DMS 273 treated with DMSO at 0.1 percent for 48 hours (cell line): ENCODE results near the gene LIME1.
A peak's percentile ranks its signal among the peaks of the same experiment; 100 is the strongest.

Experiments
- DNase-seq: peaks from one replicate; lab custom pipeline; 2025; lab: John Stamatoyannopoulos, UW

LIME1 gene

DNA sequence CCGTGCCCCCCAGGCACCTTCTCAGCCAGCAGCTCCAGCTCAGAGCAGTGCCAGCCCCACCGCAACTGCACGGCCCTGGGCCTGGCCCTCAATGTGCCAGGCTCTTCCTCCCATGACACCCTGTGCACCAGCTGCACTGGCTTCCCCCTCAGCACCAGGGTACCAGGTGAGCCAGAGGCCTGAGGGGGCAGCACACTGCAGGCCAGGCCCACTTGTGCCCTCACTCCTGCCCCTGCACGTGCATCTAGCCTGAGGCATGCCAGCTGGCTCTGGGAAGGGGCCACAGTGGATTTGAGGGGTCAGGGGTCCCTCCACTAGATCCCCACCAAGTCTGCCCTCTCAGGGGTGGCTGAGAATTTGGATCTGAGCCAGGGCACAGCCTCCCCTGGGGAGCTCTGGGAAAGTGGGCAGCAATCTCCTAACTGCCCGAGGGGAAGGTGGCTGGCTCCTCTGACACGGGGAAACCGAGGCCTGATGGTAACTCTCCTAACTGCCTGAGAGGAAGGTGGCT, 39.1 kb upstream of the LIME1 start:
- no peak for DNase-seq

DNA sequence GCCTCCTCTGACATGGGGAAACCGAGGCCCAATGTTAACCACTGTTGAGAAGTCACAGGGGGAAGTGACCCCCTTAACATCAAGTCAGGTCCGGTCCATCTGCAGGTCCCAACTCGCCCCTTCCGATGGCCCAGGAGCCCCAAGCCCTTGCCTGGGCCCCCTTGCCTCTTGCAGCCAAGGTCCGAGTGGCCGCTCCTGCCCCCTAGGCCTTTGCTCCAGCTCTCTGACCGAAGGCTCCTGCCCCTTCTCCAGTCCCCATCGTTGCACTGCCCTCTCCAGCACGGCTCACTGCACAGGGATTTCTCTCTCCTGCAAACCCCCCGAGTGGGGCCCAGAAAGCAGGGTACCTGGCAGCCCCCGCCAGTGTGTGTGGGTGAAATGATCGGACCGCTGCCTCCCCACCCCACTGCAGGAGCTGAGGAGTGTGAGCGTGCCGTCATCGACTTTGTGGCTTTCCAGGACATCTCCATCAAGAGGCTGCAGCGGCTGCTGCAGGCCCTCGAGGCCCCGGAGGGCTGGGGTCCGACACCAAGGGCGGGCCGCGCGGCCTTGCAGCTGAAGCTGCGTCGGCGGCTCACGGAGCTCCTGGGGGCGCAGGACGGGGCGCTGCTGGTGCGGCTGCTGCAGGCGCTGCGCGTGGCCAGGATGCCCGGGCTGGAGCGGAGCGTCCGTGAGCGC, 38.5 kb upstream of the LIME1 start:
- DNase-seq: no peak

DNA sequence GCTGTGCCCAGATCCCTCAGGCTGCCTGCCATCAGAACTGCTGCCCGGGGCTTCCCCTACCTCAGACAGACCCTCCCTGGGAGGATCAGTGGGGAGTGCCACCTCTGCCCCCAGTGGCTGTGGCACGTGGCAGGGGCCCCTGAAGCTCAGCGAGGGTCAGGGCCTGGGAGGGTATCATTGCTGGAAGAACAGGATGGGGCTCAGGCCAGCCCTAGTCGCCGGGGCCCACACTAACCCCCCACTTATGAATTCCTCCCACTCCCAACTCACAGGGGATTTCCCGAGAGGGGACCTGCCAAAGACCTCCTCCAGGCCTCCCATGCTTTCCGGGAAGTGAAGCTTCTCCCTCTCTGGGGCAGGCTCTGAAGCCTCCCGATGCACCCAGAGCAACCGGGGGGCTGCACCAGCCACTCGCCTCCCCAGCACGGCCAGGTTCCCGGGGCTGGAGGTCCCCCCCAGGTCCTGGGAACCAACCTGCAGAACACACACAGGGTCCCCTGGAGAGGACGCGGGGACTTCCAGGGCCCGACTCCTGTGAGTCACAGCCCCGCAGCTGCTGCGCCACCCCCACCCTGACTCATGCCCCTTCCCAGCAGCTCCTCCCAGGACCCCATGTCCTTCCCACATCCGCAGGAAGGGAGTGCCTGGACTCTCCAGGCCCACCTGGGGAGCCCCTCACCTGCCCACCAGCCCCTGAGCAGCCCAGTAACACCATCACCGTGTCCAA, 37.6 kb upstream of the LIME1 start:
- no peak for DNase-seq

DNA sequence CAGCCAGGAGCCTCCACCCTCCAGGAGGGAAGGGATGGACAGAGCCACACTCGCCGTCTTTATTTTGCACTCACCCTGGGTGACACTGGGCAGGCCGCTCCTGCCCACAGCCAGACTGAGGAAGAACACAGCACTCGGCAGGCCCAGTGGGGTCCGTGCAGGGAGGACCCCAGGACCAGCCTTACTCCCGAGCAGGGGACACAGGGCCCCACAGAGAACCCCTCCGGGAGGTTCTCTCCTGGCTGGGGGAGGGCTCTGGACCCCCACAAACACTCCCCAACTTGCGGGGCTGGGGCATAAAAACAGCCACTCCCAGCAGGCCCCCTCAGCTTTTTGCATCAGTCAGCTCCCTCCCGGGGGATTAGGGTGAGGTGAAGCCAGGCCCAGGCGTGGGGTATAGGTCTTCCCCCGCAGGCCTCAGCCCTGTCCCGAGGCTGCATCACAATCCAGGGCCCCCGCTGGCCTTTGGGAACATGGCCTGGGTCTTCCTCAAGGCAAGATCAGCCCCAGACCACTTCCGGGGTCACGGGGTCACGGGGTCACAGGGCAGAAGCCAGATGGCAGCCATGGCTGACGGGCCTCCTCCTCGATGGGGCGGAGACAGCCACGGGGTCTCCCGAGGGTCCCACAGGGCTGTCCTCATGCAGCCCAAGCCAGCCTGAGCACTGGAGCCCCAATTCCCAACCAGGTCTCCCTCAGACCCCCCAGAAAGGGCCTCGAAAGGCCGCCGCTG, 36.8 kb upstream of the LIME1 start:
- no peak for DNase-seq

DNA sequence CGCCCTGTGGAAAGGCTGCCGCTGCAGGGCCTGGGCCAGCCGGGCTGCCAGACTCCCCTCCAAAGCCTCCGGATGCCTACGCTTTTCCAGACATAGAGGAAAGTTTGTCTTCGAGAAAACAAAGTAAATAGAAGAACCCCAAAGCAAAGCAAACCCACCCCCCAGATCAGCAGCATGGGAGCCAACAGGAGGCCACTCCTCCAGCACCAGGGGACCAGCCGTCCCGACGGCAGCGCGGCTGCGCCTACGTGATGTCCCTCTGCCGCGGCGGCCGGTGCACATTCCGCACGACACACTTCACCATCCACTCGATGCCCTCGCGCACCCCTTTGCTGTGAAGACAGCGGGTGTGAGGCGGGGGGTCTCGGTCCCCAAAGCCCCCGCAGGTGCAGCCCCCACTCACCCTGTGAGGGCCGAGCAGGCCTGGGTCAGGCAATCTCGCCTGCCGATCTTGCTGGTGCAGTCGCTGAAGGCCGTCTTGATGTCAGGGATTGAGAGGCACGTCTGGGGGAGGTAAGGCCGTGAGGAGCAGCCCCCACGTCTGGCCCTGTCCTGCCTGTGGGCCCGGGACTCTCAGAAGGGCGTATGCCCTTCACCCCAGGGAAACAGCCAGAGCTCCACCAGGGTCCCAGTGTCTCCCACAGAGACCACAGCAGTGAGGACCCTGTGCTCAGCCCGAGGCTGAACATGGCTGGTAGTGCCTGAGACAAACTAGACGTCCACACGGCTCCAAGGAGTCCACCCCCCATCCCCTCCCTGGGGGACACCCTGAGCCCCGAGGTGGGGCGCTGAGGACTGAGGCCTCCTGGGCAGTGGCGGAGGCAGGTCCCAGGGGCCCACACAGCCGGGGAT, 36.0 kb upstream of the LIME1 start:
- no peak for DNase-seq

DNA sequence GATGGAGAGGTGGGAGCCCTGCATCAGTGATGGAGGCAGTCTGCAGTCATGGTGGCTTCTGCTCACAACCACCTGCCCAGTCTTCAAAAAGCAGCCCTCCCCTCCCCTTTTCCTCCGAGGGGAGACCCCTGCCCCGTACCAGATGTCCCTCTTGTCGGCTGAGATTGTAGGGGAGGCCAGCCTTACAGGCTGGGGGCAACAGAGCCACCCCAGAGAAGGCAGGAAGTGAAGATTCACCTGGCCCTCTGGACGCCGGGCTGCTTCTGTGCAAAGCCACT, 35.5 kb upstream of the LIME1 start:
- no peak for DNase-seq

DNA sequence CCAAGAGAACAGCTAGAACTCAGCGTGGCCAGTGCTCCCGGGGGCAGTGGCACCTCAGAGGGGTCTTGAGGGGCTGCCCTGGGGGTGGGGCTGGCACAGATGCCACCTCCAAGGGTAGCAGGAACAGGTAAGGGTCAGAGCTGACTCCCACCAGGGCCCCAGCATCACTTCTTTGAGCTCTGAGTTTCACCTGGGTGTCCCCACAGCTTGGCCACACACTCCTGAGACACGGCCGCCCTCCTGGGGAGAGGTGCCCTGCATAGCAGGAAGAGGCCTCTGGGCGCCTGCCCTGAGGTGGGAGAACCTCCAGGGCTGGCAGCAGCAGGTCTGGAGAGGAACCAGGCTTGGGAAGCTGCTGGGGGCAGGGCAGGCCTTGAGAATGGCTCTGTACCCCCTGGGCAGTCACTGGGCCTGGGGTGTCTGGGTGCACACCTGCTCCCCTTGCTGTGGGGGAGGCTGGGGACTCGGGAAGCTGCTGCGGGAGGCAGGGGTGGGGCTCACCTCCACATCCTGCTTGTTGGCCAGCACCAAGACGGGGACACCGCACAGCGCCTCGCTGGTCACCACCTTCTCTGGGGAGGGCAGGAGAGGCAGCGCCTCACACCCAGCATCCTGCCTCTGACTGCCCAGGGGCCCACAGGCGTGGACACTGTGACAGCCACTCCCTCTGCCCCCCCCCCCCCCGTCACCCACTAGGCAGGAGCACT, 35.0 kb upstream of the LIME1 start:
- DNase-seq: no peak

DNA sequence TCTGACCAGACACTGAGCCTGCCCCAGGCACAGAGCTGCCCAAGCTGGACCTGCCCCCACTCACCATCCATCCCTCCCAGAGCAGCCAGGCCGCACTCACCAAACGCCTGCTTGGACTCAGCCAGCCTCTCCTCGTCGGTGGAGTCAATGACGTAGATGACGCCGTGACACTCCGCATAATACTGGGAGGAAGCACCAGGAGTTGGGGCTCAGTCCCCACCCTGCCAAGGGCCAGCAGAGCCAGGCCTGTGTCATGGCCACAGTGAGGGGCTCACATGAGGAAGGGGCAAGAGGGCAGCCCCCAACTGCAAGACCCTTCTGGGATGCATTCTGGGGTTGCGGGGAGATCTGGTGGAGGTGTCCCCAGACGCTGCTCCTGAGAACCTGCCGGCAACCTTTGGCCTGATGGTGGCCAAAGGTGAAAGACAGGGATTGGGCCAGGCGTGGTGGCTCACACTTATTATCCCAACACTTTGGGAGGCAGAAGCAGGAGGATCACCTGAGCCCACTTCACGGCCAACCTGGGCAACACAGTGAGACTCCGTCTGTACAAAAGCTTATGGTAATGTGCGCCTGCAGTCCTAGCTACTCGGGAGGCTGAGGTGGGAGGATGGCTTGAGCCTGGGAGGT, 34.3 kb upstream of the LIME1 start:
- DNase-seq: no peak

DNA sequence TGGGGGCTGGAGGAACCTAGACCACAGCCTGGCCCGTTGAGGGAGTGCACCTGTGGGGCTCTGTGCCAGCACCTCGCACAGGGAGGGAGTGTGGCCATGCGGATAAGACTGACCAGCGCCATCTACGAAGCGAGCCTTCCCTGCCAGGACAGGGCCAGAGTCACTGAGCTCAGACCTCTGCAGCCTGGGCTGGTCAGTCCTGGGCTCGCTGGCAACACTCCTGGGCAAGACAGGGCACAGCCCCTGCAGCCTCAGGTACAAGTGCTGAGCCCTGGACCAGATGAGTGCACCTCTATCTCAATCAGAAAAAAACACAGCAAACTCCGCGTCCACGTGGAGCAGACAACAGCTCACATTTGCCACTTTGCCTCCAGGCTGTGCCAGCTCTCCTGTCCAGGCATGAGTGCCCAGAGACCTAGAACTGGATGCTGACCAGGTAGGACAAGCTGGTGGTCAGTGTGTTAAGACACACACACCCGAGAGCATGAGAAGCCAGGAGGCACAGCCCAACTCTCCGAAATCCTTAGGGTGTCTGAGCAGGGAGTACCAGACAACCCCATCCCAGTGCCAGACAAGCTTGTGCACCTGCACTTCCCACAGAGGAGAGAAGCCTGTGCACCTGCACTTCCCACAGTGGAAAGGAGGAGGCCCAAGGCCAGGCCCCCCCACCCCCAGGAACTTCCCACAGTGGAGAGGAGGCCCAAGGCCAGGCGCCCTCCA, 33.6 kb upstream of the LIME1 start:
- no peak for DNase-seq

DNA sequence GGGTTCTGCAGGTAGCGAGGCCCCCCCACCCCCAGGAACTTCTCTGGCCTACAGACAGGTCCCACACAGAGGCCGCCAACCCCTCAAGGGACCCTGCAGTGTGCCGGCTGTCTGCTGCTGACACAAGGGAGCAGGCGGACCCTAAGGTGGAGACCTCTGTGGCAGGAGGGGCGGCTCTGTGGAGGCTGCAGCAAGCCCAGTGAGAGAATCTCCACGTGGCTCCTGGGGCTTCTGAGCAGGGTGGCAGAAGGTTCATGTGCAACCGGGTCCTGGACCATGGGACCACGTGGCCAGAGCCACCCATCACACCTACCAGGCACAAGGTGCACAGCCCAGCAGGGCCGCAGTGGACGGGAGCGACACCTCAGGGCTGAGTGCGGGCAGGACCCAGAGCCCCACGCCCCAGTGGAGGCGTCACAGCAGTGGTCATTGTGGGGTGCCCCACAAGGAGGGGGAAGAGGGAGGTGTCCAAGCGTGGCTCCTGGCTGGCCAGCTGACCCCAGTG, 32.9 kb upstream of the LIME1 start:
- DNase-seq: no peak

DNA sequence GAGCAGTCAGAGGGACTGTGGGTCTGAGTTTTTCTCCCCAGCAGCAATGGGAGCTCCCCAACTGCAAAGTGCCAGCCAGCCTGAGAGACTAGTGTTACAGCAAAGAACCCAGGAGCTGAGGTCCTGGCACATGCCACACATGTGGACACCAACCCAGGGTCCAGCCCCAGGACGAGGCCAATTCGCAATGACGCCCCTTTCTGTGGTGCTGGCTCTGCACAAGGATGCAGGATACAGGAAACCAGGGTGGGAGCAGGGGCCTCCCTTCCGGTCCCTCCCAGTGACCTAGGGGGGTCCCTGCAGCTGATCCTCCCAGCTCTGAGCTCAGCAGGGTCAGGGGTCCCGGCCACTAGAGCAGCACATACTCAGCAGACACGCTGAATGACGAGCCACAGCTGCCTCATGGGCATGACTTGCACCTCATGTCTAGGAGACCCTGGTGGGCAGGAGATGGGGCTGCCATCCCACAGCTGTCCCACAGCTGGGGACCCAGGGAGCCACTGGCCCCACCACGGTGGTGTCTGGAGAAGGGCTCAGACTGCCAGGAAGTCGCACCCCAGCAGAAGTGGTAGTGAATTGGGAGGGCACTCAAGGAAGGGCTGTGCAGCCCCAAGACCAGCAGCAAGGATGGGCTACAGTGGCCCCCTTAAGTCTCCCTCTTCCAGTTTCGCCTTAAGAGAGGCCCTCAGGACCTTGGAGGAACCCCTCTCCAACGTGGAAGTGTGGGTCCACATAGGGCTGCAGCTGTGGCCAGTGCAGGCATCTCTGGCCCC, 32.3 kb upstream of the LIME1 start:
- DNase-seq: no peak

DNA sequence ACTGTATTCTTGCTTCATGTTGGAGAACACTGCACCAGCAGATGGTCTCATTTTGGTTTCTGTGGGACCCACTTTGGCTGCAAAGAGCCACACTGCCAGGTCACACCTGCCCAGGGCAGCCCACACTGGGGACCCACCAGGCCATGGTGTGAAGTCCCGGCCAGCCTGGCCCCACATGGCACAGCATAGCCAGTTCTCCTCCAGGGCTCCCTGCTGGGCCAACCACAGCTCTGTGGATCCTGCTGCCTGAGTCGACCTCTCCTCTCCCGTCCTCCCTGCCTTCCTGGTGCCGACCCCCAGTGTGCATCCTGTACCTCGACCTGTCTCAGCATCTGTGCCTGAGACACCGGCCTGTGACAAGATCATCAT, 31.7 kb upstream of the LIME1 start:
- no peak for DNase-seq

DNA sequence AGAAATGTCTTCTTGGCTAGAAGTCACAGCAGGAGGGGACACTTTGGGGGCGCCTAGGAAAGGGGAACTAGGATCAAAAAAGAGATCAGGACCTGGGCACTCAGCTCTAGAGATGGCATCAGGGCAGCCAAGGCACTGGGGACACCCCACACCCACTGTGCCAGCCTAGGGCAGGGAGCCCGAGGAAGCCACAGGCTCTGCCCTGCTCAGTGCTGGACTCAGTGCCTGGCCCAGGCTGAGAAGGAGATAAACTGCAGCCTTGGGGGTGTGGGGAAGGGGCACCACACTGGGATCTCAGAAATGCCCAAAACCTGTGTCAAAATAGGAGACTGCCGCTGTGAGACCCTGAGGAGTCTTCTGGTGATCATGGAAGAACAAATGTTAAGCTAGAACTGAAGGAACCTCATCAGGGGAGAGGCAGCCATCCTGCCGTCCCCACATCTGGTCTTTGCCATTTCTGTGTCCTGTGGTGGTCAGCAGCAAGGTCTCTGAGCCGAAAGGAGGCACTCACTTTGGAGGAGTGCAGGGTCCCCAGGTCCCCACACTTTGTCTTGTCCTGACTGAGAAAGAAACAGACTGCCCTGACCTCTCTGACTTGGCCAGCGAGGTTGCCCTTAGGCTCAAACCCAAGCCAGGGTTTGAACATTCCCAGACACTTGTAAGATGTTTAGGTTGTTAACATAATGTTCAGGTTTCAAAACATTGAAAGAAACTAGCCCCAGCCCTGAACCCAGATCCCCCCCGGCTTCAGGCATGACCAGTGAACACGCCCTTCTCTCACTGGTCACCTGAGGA, 31.0 kb upstream of the LIME1 start:
- DNase-seq: no peak

DNA sequence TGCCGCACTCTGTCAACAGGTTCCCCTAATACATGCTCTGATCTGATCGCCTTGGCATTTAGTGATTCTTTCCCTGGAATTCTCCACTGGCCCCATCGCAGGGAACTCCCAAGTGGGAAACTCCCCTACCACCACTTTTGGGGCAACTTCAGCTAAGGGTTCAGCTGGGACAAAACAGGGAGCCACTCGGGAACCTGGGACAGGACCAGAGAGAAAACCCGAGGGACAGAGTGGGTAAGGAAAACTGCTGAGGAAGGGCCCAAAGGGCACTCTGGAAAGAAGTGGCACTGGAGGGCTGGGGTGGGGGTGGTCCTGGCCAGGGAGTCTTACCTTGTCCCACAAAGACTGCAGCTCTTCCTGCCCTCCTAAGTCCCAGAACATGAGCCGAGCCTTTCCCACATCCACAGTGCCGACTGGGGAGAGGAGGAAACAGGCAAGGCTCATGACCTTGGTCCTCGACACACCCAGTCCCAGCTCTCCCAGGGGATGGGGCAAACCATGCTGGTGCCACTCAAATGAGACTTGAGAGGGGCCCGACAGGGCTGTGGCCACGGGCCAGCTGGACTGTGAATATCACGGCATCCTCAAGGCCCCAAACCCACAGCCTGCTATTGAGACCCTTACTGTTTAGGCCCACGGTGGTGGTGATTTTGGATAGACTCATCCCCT, 30.3 kb upstream of the LIME1 start:
- no peak for DNase-seq

DNA sequence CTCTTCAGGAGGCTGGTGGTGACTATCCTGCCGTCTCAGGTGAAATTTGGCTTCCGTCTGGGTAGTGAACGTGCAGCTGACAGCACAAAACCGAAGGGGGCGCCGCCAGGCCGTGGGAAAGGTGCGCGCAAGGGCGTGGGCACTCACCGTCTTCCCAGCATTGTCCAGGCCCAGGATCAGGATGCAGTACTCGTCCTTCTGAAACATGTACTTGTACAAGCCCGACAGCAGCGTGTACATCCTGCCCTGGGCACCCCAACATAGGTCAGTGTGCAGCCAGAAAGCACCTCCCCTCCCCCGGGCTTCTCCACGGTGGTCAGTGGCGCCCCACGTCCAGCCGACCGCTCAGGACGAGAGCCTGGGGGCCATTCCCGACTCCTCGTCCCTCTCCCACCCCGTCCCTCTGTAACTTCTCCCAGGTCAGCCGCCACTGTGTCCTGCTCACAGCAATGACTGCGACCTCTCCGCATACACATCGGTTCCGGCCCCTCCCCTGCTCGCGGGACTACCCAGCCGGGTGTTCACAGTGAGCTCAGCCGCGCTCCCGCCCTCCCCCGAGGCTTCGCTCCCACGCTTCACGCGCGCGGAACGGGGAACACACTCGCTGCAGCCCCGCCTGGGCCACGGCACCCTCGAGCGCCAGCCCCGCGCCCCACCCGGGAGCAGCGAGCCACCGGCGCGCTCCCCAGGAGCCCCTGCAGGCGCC, 29.5 kb upstream of the LIME1 start:
- peak; percentile 8 for DNase-seq

DNA sequence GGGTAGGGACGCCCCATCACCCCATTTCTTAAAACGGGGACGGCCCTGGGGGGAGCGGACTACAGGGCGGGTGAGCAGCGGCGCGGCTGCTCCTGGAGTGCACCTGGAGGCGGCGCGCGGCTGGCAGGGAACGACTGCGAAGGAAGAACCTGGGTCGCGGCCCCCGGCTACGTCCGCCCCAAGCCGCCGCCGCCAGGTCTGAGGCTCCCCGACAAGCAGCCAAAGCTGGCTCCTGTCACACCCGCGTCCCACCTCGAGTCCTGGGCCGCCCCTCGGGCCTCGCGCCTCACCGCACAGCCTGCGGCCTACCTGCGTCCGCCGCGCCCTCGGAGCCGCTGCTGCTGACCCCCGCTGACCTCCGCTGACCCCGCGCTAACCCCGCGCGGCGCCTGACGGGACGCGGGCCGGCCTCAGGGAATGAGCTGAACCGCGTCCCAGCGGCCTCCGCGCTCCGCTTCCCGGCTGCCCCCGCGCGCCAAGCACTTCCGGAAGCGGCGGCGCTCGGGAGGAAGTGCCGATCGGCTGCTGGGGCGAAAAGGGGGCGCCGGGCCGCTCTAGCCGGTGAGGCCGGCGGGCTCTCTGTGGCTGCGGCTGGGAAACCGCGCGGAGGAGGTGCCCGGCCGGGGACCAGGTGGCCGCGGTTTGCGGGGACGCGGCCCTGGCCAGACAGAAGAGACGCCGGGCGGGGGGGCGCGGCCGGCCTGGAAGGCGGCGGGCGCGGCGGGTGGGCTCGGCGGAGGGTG, 28.7 kb upstream of the LIME1 start, which contains the start of the genes ARFRP1 and ZGPAT:
Gene ARFRP1, minus strand, starts transcription at position 419 of the 743 bp plus-strand sequence. CDS start 885 bp downstream, outside the sequence.
Gene ZGPAT, plus strand, starts transcription at position 482 of the 743 bp plus-strand sequence. CDS start 542 bp downstream, outside the sequence.
- DNase-seq: peak; percentile 58
